IMR-90 (cell line): ENCODE results near the gene GOLGA6A. TPM values are rescaled to one million over a fixed set of nuclear protein-coding genes. Genes with fewer than 3 reads are reported as not detected.

ENCODE experiments used
- ATAC-seq: fragments of 200-7000 bp; cut with Tn5 transposase; 2 replicates; pipeline ENCODE4 v1.9.1; 2020; ENCODE audit warnings: low read depth, mild to moderate bottlenecking, moderate library complexity
- BruUV-seq: library from RNA; stranded (reverse); fragments of 400-500 nt; replicated peaks from 2 replicates; lab custom pipeline; 2021; lab: Mats Ljungman, UMichigan
- CTCF ChIA-PET: fragments of 300-600 bp; formaldehyde crosslinking; extraction: SDS; loops from one replicate; lab custom pipeline; 2021; ENCODE audit warnings: antibody characterized with exemption; lab: Yijun Ruan, JAX
- POLR2A ChIA-PET: fragments of 300-600 bp; sonication (Branson Sonifier 250); formaldehyde crosslinking; loops from one replicate; lab custom pipeline; 2022; ENCODE audit warnings: antibody characterized with exemption; ENCODE audit not compliant: unreplicated experiment; lab: Charles Lee
- DNase-seq: peaks from one replicate; pipeline ENCODE4 v3.0.0; 2013
- H2AFZ ChIP-seq: replicated peaks from 2 replicates; pipeline ENCODE3; 2013; ENCODE audit warnings: low read length, mild to moderate bottlenecking; ENCODE audit not compliant: poor library complexity
- H2AK5ac ChIP-seq: 2 replicates; pipeline ENCODE4 v1.6.1; 2013; ENCODE audit warnings: low read depth, low read length, inconsistent platforms
- H2AK9ac ChIP-seq: replicated peaks from 2 replicates; pipeline ENCODE3; 2013; ENCODE audit warnings: mild to moderate bottlenecking, low read depth, low read length, moderate library complexity; ENCODE audit not compliant: poor library complexity
- H2BK120ac ChIP-seq: 2 replicates; pipeline ENCODE4 v1.6.1; 2013; ENCODE audit warnings: low read depth, low read length, inconsistent platforms
- H2BK15ac ChIP-seq: 3 replicates; pipeline ENCODE4 v1.6.1; 2013; ENCODE audit warnings: low read depth, low read length, inconsistent platforms
- H2BK20ac ChIP-seq: 2 replicates; pipeline ENCODE4 v1.6.1; 2013; ENCODE audit warnings: low read depth, mild to moderate bottlenecking, inconsistent platforms, low read length, moderate library complexity
- H2BK5ac ChIP-seq: 2 replicates; pipeline ENCODE4 v1.6.1; 2013; ENCODE audit warnings: mild to moderate bottlenecking, low read depth, low read length, inconsistent platforms; ENCODE audit not compliant: poor library complexity, severe bottlenecking
- H3K14ac ChIP-seq: replicated peaks from 2 replicates; pipeline ENCODE4 v1.6.1; 2013; ENCODE audit warnings: low read depth, low read length, inconsistent platforms
- H3K18ac ChIP-seq: 2 replicates; pipeline ENCODE4 v1.6.1; 2013; ENCODE audit warnings: low read depth, low read length, control low read depth
- H3K23ac ChIP-seq: 2 replicates; pipeline ENCODE4 v1.6.1; 2013; ENCODE audit warnings: low read depth, low read length, inconsistent platforms
- H3K27ac ChIP-seq: 2 replicates; pipeline ENCODE4 v1.5.1; 2013; ENCODE audit warnings: mild to moderate bottlenecking, control low read depth, low read length; ENCODE audit not compliant: insufficient read depth
- H3K27me3 ChIP-seq: 2 replicates; pipeline ENCODE4 v1.6.1; 2013; ENCODE audit warnings: low read length; ENCODE audit not compliant: control insufficient read depth, insufficient read depth
- H3K36me3 ChIP-seq: 2 replicates; pipeline ENCODE4 v1.6.1; 2013; ENCODE audit warnings: low read length, mixed read lengths; ENCODE audit not compliant: control insufficient read depth, insufficient read depth
- H3K4ac ChIP-seq: 2 replicates; pipeline ENCODE4 v1.6.1; 2013; ENCODE audit warnings: low read depth, low read length, inconsistent platforms
- H3K4me1 ChIP-seq: 2 replicates; pipeline ENCODE4 v1.6.1; 2013; ENCODE audit warnings: low read length, mixed read lengths; ENCODE audit not compliant: control insufficient read depth, insufficient read depth
- H3K4me2 ChIP-seq: 2 replicates; pipeline ENCODE4 v1.6.1; 2013; ENCODE audit warnings: low read depth, mild to moderate bottlenecking, control low read depth, low read length, moderate library complexity
- H3K4me3 ChIP-seq: 2 replicates; pipeline ENCODE4 v1.5.1; 2013; ENCODE audit warnings: low read depth, mild to moderate bottlenecking, control low read depth, low read length, moderate library complexity; ENCODE audit not compliant: insufficient read depth
- H3K56ac ChIP-seq: 2 replicates; pipeline ENCODE4 v1.6.1; 2013; ENCODE audit warnings: low read length, inconsistent platforms; ENCODE audit not compliant: insufficient read depth; ENCODE audit errors: extremely low read depth
- H3K79me1 ChIP-seq, 2 experiments: 2 replicates each; pipeline ENCODE4 v1.6.1; 2013; ENCODE audit warnings: low read length in 2 of 2, inconsistent platforms in 1 of 2, low read depth in 1 of 2
- H3K9ac ChIP-seq: 2 replicates; pipeline ENCODE4 v1.6.1; 2013; ENCODE audit warnings: low read depth, low read length, control low read depth
- H3K9me1 ChIP-seq: 2 replicates; pipeline ENCODE4 v1.6.1; 2013; ENCODE audit warnings: low read length, inconsistent platforms; ENCODE audit not compliant: insufficient read depth
- H3K9me3 ChIP-seq: 2 replicates; pipeline ENCODE4 v1.6.1; 2013; ENCODE audit warnings: low read length; ENCODE audit not compliant: control insufficient read depth, insufficient read depth
- H4K20me1 ChIP-seq: 2 replicates; pipeline ENCODE4 v1.6.1; 2013; ENCODE audit warnings: low read length, inconsistent platforms; ENCODE audit not compliant: insufficient read depth
- H4K5ac ChIP-seq: 2 replicates; pipeline ENCODE4 v1.6.1; 2013; ENCODE audit warnings: mild to moderate bottlenecking, low read depth, low read length, control low read depth
- H4K8ac ChIP-seq, 2 experiments: 2 replicates each; pipeline ENCODE4 v1.6.1; 2013; ENCODE audit warnings: low read depth in 2 of 2, low read length in 2 of 2, control low read depth in 1 of 2, inconsistent platforms in 1 of 2
- H4K91ac ChIP-seq: 2 replicates; pipeline ENCODE4 v1.6.1; 2013; ENCODE audit warnings: low read depth, low read length, inconsistent platforms; ENCODE audit not compliant: insufficient read depth
- BHLHE40 ChIP-seq: fragments of 150-350 bp; IDR thresholded peaks from 2 replicates; pipeline ENCODE4 v1.6.1; 2016; ENCODE audit warnings: mild to moderate bottlenecking, low read depth, low read length
- CEBPB ChIP-seq: IDR thresholded peaks from 2 replicates; pipeline ENCODE4 v1.6.1; 2012; ENCODE audit warnings: low read depth, low read length, improper control_type of control experiment
- CHD1 ChIP-seq: IDR thresholded peaks from 2 replicates; pipeline ENCODE4 v1.6.1; 2012; ENCODE audit warnings: low read depth, low read length, improper control_type of control experiment
- MAFK ChIP-seq: IDR thresholded peaks from 2 replicates; pipeline ENCODE4 v1.6.1; 2012; ENCODE audit warnings: low read depth, low read length, improper control_type of control experiment
- NFE2L2 ChIP-seq: fragments of 150-350 bp; IDR thresholded peaks from 2 replicates; pipeline ENCODE4 v1.6.1; 2016; ENCODE audit warnings: low read depth, mild to moderate bottlenecking, low read length
- RAD21 ChIP-seq: IDR thresholded peaks from 2 replicates; pipeline ENCODE4 v1.6.1; 2012; ENCODE audit warnings: low read length, improper control_type of control experiment
- RCOR1 ChIP-seq: IDR thresholded peaks from 2 replicates; pipeline ENCODE4 v1.6.1; 2012; ENCODE audit warnings: mild to moderate bottlenecking, low read length, improper control_type of control experiment; ENCODE audit not compliant: insufficient replicate concordance
- RFX5 ChIP-seq: IDR thresholded peaks from 2 replicates; pipeline ENCODE4 v1.8.0; 2012; ENCODE audit warnings: low read depth, mild to moderate bottlenecking, low read length, moderate library complexity
- WGBS, 2 experiments: methylation state at CpG; one replicate each; pipeline versions ENCODE4 v1.1.5 to v1.1.7; 2013; ENCODE audit warnings: missing lambda C conversion rate in 2 of 2; ENCODE audit not compliant: insufficient read length in 1 of 2; ENCODE audit errors: extremely low coverage in 2 of 2; 5-methylcytosine and 5-hydroxymethylcytosine counted together
- dilution Hi-C: fragments of 300-500 bp; cut with HindIII; formaldehyde crosslinking; loops from one replicate; pipeline ENCODE4 v1.14.3; 2018; ENCODE audit warnings: low sequenced_read_pairs; ENCODE audit not compliant: unreplicated experiment
- in situ Hi-C: fragments of 300-500 bp; cut with MboI; formaldehyde crosslinking; loops from 3 replicates; pipeline ENCODE4 v1.14.3; 2019; ENCODE audit warnings: low sequenced_read_pairs, inconsistent platforms, mixed read lengths
- intact Hi-C: fragments of 100-400 bp; cut with micrococcal nuclease; formaldehyde crosslinking; loops from 2 replicates; pipeline ENCODE4 v1.10.0; 2022
- polyA plus RNA-seq, 3 experiments: library from polyadenylated mRNA; depleted of rRNA; stranded (reverse); fragments of >200 nt; gene quantifications; 2 replicates each; pipeline ENCODE4 v1.2.3, GENCODE V29; 2012; ENCODE audit warnings: low replicate concordance in 1 of 3
- total RNA-seq: library from RNA; depleted of rRNA; stranded (reverse); fragments of >200 nt; gene quantifications from 2 replicates; pipeline ENCODE4 v1.2.3, GENCODE V29; 2012
- TF ChIP-seq, protein P1 (sequence below): fragments of 150-350 bp; IDR thresholded peaks from 2 replicates; pipeline ENCODE4 v1.6.1; 2017; ENCODE audit warnings: mild to moderate bottlenecking, antibody characterized with exemption, low read length, low read depth
- TF ChIP-seq, protein P2 (sequence below): conservative IDR thresholded peaks from 2 replicates; pipeline ENCODE4 v1.5.1; 2012; ENCODE audit warnings: mild to moderate bottlenecking, low read depth, low read length, improper control_type of control experiment

GOLGA6A gene
- total and polyA plus RNA-seq, 2 of the 4 experiments (the other 2 are of a cell fraction) = not detected

- POLR2A ChIA-PET = no interaction called here
- no TSS peak for BruUV-seq
- dilution Hi-C loops = no loop called here
These were observed 49.5 kb upstream of the GOLGA6A start for GRCh38 chr15:74131628-74132413.

More at GRCh38 chr15:74131628-74132413, 49.5 kb upstream of the GOLGA6A start:
- TF ChIP-seq RFX5 (no peak), MAFK (no peak), BHLHE40 (no peak), NFE2L2 (no peak), CHD1 (no peak), RCOR1 (no peak), RAD21 (no peak), CEBPB (no peak)
- TF ChIP-seq, protein P1, sequence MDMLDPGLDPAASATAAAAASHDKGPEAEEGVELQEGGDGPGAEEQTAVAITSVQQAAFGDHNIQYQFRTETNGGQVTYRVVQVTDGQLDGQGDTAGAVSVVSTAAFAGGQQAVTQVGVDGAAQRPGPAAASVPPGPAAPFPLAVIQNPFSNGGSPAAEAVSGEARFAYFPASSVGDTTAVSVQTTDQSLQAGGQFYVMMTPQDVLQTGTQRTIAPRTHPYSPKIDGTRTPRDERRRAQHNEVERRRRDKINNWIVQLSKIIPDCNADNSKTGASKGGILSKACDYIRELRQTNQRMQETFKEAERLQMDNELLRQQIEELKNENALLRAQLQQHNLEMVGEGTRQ = no peak
- TF ChIP-seq, protein P2, sequence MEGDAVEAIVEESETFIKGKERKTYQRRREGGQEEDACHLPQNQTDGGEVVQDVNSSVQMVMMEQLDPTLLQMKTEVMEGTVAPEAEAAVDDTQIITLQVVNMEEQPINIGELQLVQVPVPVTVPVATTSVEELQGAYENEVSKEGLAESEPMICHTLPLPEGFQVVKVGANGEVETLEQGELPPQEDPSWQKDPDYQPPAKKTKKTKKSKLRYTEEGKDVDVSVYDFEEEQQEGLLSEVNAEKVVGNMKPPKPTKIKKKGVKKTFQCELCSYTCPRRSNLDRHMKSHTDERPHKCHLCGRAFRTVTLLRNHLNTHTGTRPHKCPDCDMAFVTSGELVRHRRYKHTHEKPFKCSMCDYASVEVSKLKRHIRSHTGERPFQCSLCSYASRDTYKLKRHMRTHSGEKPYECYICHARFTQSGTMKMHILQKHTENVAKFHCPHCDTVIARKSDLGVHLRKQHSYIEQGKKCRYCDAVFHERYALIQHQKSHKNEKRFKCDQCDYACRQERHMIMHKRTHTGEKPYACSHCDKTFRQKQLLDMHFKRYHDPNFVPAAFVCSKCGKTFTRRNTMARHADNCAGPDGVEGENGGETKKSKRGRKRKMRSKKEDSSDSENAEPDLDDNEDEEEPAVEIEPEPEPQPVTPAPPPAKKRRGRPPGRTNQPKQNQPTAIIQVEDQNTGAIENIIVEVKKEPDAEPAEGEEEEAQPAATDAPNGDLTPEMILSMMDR = no peak
- no peak overlapping the region for H3K27ac ChIP-seq
- CTCF ChIA-PET = no interaction called here
- no peak overlapping the region for H3K4me3 ChIP-seq
- no peak overlapping the region for H2BK20ac ChIP-seq
- H3K56ac ChIP-seq = no peak overlapping the region
- no peaks in the 10 kb centered on the region for H3K36me3 ChIP-seq
- H3K27me3 ChIP-seq = peaks cover 92% of the 10 kb centered on the region
- H4K8ac ChIP-seq = no peak overlapping the region
- H2AK5ac ChIP-seq = no peak overlapping the region
- no peak overlapping the region for H2BK5ac ChIP-seq
- H3K4me1 ChIP-seq = no peaks in the 10 kb centered on the region; the same call in 1 of the 2 replicates
- DNase-seq (no peak), ATAC-seq (no peak)
- H4K91ac ChIP-seq = no peak overlapping the region
- no peak overlapping the region for H2AK9ac ChIP-seq
- no peak overlapping the region for H3K23ac ChIP-seq
- H2BK120ac ChIP-seq = no peak overlapping the region
- H3K9ac ChIP-seq = no peak overlapping the region
- H2AFZ ChIP-seq = peak overlapping the region; percentile 60
- no peak overlapping the region for H4K5ac ChIP-seq
- H3K18ac ChIP-seq = no peak overlapping the region
- 8% methylated on average over 11 of the region's 20 CpGs; no CpG with 5 or more reads in 1 of the 2 experiments for WGBS, 2 experiments
- intact Hi-C loops = no loop called here
- no peak overlapping the region for H3K4me2 ChIP-seq
- H3K4ac ChIP-seq = no peak overlapping the region
- H3K9me1 ChIP-seq = peaks cover 2% of the 10 kb centered on the region; the same call in 1 of the 2 replicates
- H4K20me1 ChIP-seq = peaks cover 19% of the 10 kb centered on the region; the same call in 1 of the 2 replicates
- H3K79me1 ChIP-seq = no peaks in the 10 kb centered on the region
- no peak overlapping the region for H3K14ac ChIP-seq
- H3K9me3 ChIP-seq = peaks cover 8% of the 10 kb centered on the region
- in situ Hi-C loops = loop anchor here (5.0 kb wide), 1 partner anchor 155 kb away; no protein-coding TSS in a partner anchor
- H2BK15ac ChIP-seq = no peak overlapping the region
